ENCODE data around the gene SPRED3.
"Not testable (repeated sequence)": the region's sequence is repeated elsewhere in the genome, so short reads cannot be mapped to it uniquely, and the experiment has no call there.

SPRED3 gene

GRCh38 chr19:38361633-38362075 is 26.8 kb upstream of the SPRED3 start:
- H2AFZ ChIP-seq (ENCODE audit: low read depth, low read length): no peak overlapping the region
- no peaks in the 10 kb centered on the region for H3K36me3 ChIP-seq (replicated peaks; ENCODE audit: low read depth, low read length)
- no peaks in the 10 kb centered on the region for H3K79me2 ChIP-seq (ENCODE audit: low read length)
- H3K4me3 ChIP-seq (ENCODE audit: low read length): no peak overlapping the region
- peaks cover 7% of the 10 kb centered on the region for H3K27me3 ChIP-seq (ENCODE audit: low read depth, low read length)
- no peak for TF ChIP-seq EZH2phosphoT487 (IDR thresholded peaks at IDR 0.05; ENCODE audit: low read depth)
- TF ChIP-seq, protein P1, sequence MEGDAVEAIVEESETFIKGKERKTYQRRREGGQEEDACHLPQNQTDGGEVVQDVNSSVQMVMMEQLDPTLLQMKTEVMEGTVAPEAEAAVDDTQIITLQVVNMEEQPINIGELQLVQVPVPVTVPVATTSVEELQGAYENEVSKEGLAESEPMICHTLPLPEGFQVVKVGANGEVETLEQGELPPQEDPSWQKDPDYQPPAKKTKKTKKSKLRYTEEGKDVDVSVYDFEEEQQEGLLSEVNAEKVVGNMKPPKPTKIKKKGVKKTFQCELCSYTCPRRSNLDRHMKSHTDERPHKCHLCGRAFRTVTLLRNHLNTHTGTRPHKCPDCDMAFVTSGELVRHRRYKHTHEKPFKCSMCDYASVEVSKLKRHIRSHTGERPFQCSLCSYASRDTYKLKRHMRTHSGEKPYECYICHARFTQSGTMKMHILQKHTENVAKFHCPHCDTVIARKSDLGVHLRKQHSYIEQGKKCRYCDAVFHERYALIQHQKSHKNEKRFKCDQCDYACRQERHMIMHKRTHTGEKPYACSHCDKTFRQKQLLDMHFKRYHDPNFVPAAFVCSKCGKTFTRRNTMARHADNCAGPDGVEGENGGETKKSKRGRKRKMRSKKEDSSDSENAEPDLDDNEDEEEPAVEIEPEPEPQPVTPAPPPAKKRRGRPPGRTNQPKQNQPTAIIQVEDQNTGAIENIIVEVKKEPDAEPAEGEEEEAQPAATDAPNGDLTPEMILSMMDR (IDR thresholded peaks at IDR 0.05; ENCODE audit: low read depth, low read length): no peak
- H3K4me1 ChIP-seq (ENCODE audit: low read length): no peaks in the 10 kb centered on the region
- H3K9me3 ChIP-seq (ENCODE audit: insufficient read depth, low read length): no peaks in the 10 kb centered on the region; the same call in 1 of the 2 replicates
- no peaks in the 10 kb centered on the region for H4K20me1 ChIP-seq (ENCODE audit: insufficient read depth, low read length)
- no peak overlapping the region for H3K27ac ChIP-seq (ENCODE audit: low read length)
- no peak overlapping the region for H3K9ac ChIP-seq (ENCODE audit: low read length)
- H3K4me2 ChIP-seq (ENCODE audit: low read length): no peak overlapping the region

DNA sequence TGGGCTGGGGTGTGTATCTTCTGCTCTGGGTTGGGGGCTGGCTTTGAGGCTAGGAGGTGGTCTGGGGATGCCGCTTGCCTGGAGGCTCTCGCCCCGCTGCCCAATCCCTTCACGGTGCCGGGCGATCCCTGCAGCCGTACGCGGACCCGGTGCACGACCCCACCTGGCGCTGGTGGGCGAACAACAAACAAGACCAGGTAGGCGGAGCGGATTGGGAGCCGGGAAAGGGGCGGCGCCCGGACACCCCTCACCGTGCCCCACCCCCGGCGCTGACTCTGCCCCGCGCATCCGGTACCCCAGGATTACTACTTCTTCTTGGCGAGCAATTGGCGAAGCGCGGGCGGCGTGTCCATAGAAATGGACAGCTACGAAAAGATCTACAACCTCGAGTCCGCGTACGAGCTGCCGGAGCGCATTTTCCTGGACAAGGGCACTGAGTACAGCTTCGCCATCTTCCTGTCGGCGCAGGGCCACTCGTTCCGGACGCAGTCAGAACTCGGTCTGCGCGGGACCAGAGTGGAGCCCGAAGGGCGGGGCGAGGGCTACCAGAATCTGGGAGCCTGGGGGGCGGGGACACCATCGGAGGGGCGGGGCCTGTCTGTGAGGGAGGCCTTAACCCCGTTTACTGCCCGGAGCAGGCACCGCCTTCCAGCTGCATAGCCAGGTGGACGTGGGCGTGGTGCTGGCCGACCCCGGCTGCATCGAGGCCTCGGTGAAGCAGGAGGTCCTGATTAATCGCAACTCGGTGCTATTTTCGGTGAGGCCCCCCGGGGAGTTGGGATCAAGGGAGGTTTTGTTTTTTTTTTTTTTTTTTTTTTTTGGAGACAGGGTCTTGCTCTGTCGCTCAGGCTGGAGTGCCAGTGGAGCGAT is 26.2 kb upstream of the SPRED3 start:
- Histone ChIP-seq H3K36me3 (replicated peaks; ENCODE audit: low read depth, low read length) (no peaks in the 10 kb centered on the region), H3K9me3 (ENCODE audit: insufficient read depth, low read length) (no peaks in the 10 kb centered on the region; the same call in 1 of the 2 replicates), H4K20me1 (ENCODE audit: insufficient read depth, low read length) (no peaks in the 10 kb centered on the region), H2AFZ (ENCODE audit: low read depth, low read length) (no peak overlapping the region), H3K27me3 (ENCODE audit: low read depth, low read length) (peaks cover 7% of the 10 kb centered on the region), H3K27ac (ENCODE audit: low read length) (no peak overlapping the region), H3K79me2 (ENCODE audit: low read length) (no peaks in the 10 kb centered on the region), H3K9ac (ENCODE audit: low read length) (no peak overlapping the region), H3K4me2 (ENCODE audit: low read length) (no peak overlapping the region), H3K4me3 (ENCODE audit: low read length) (no peak overlapping the region), H3K4me1 (ENCODE audit: low read length) (no peaks in the 10 kb centered on the region)
- TF ChIP-seq, protein P1 (IDR thresholded peaks at IDR 0.05; ENCODE audit: low read depth, low read length): no peak
- TF ChIP-seq EZH2phosphoT487 (IDR thresholded peaks at IDR 0.05; ENCODE audit: low read depth): no peak

DNA sequence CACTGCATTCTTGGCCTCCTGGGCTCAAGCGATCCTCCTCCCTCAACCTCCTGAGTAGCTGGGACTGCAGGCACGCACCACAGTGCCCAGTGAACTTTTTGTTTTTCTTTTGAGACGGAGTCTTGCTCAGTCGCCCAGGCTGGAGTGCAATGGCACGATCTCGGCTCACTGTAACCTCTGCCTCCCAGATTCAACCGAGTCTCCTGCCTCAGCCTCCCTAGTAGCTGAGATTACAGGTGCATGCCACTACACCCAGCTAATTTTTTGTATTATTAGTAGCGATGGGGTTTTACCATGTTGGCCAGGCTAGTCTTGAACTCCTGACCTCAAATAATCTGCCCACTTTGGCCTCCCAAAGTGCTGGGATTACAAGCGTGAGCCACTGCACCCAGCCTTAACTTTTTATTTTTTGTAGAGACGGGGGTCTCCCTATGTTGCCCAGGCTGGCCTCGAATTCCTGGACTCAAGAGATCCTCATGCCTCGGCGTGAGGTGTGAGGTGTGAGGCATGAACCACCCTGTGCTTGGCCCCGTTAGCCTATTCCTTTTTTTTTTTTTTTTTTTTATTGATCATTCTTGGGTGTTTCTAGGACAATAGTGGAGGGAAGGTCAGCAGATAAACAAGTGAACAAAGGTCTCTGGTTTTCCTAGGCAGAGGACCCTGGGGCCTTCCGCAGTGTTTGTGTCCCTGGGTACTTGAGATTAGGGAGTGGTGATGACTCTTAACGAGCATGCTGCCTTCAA is 25.4 kb upstream of the SPRED3 start:
- not testable (repeated sequence) for H3K4me2 ChIP-seq (ENCODE audit: low read length); H3K9ac ChIP-seq (ENCODE audit: low read length); H3K9me3 ChIP-seq (ENCODE audit: insufficient read depth, low read length); H4K20me1 ChIP-seq (ENCODE audit: insufficient read depth, low read length); H2AFZ ChIP-seq (ENCODE audit: low read depth, low read length); H3K36me3 ChIP-seq (replicated peaks; ENCODE audit: low read depth, low read length); H3K27me3 ChIP-seq (ENCODE audit: low read depth, low read length); H3K27ac ChIP-seq (ENCODE audit: low read length); H3K4me3 ChIP-seq (ENCODE audit: low read length); H3K4me1 ChIP-seq (ENCODE audit: low read length); H3K79me2 ChIP-seq (ENCODE audit: low read length)

GRCh38 chr19:38367041-38367440 is 21.5 kb upstream of the SPRED3 start:
- Histone ChIP-seq H2AFZ (ENCODE audit: low read depth, low read length) (no peak overlapping the region), H3K4me2 (ENCODE audit: low read length) (no peak overlapping the region), H3K4me1 (ENCODE audit: low read length) (no peaks in the 10 kb centered on the region), H3K27ac (ENCODE audit: low read length) (no peak overlapping the region), H3K27me3 (ENCODE audit: low read depth, low read length) (no peaks in the 10 kb centered on the region), H3K9me3 (ENCODE audit: insufficient read depth, low read length) (no peaks in the 10 kb centered on the region; the same call in 1 of the 2 replicates), H3K4me3 (ENCODE audit: low read length) (no peak overlapping the region), H3K79me2 (ENCODE audit: low read length) (no peaks in the 10 kb centered on the region), H3K9ac (ENCODE audit: low read length) (no peak overlapping the region), H3K36me3 (replicated peaks; ENCODE audit: low read depth, low read length) (no peaks in the 10 kb centered on the region), H4K20me1 (ENCODE audit: insufficient read depth, low read length) (no peaks in the 10 kb centered on the region)
- TF ChIP-seq, protein P1 (IDR thresholded peaks at IDR 0.05; ENCODE audit: low read depth, low read length): no peak
- TF ChIP-seq EZH2phosphoT487 (IDR thresholded peaks at IDR 0.05; ENCODE audit: low read depth): no peak
